Femur (tissue), 1 donor: ENCODE results near the gene RARB.

Experiments used
- DNase-seq: peaks from one replicate; pipeline ENCODE4 v3.0.0-alpha.2; 2017

The RARB gene

DNA sequence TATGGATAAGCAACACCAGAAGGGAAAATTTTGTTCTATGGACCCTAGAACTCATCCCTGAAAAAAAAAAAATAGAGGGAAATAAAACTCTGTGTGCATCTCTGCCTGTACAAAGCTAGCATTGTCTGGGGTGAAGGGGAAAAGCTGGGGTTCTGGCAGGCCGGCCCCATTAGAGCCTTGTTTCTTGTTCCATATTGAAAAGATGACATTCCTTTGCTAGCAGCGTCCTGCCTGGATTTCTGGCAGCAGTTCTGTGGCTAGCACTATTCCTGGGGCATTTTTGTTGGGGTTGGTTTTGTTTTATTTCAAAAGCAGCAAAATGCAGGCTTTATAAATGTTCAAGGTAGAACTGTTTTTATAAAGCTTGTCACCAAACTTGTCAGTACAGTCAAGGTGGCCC, 45.2 kb downstream of the RARB start:
- peak; percentile 39 for DNase-seq

DNA sequence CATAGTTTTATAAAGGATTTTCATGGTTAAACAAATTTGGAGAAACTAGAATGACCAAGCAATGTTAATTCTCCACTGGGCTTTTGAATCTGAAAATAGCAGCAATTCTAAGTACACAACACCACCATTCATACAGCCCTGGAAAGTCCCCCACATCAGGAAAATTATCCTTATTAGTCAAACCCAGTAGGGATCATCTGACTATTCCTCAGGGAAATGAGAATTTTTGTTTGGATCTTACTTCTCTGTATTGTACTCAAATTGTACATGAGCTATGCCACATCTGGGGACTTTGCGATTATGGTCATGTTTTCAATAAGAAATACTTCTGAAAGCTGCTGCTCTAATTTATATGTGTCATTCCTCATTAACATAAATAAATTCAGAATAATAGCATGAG, 46.0 kb downstream of the RARB start:
- DNase-seq: no peak

DNA sequence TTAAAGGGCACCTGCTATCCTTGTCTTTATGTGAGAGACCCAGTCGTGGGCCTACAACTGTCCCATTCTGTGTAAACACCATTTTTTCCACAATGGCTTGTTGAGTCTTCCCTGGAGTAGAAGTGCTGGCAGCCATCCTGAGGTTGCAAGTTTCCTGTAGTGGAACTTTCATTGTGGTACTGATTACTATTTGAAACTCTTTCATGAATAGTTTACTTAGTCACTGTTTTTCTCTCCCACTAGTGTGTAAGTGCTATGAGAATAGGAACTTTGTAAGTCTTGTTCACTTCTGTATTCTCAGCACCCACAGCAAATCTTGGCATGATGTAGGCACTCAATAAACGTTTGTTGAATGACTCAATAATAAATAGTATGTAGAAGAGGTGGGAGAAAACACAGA, 48.6 kb downstream of the RARB start:
- DNase-seq: peak; percentile 41

DNA sequence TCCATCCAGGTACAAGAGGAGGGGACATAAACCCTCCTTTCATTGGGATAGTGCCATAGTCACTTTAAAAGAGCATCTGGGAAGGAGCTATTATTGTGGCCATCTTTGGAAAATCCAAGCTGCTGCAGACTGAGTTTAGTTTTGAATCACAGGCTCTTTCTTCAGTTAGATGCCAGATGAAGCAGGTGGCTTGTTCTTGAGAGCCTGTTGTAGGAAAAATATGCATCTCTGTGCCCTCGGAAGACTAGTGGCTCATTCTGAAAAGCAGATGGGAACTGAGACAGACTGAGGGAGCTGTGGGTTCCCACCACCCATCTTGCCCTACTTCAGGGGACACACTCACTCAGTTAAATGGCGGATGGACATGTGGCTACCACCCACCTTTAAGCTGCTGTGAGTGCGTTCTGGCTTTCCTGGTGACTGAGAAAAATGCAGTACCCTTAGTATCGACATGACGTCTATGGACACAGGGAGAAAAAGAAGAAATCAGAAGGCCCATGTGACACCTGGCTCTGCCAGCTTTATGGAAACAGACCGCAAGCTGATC, 50.2 kb downstream of the RARB start:
- DNase-seq: no peak

DNA sequence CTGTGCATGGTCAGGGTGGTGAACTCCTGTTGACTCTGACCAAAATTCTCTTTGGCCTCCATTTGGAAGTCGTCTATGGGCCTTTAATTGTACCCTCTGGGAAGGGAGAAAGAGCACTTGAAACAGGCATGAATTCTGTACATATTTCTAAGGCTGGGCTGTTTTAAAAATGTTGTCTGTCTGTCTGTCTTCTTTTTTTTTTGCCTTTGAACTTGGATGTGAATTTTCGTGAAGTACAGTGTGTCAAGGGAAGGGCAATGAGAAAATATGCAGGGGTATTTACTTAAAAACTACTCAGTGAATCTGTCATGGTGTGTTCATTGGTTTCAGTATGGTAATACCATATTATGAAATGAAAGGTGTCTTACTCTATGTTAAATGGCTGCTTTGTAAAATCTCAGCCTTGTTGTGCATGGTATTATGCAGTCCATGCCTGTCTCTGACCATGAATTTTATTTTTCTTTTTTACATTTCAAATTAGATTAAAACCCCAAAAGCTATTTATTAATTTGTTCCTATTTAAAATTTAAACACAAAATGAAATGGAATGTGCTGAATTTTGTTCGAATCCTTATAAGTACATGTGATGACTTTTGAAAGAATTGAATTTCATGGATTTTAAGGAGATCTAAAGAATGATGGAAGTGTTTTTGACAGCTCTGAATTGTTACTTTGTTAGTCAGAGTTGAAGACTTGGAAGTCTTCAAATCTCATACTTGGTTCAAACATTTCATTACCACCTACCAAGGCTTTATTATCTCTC, 51.1 kb downstream of the RARB start:
- DNase-seq: no peak

DNA sequence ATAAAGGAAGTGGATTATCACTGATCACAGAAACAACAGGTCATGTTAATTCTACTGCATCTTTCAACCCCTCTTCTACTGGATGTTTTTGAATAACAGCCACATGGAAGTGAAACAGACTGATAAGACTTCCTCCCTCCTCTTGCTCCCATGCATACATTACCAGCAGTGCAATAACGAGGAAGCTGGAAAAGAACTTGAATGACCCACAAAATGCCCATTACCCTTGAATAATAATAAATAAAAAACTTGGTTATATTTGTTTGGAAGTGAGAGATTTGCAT, 51.6 kb downstream of the RARB start:
- DNase-seq: no peak

DNA sequence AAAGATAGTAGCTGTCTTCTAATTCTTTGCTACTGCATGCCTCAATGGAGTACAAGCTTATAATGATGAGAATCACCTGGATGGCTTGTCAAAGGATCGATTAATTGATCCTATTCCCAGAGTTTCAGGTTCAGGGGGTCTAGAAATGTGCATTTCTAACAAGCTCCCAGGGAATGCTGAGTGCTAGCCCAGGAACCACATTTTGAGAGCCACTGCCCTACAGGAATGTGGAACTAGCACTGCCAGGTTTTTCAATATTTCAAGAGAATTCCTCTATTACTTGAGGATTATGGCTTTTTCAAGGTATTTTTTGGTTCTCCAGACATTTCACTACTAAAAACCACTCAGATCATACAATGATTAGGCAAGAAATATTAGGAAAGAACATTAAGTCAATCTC, 52.7 kb downstream of the RARB start:
- no peak for DNase-seq

DNA sequence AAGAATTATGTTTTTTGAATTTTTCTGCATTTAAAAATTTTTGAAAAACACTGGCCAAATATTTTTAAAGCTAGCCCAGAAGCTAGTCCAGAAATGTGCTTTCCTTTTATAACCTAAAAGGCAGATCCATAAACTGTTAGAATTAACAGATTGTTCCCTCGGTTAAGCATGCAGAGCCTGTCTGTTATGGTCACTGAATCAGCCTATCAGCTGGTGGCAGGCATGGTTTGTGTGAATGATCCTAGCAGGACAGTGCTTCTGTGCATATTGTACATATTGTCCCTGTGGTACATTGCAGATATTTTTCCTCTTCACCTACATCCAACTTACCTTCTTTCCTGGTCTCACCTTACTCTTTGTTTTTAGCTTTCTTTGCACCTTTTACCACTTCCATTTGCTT, 53.3 kb downstream of the RARB start:
- no peak for DNase-seq

DNA sequence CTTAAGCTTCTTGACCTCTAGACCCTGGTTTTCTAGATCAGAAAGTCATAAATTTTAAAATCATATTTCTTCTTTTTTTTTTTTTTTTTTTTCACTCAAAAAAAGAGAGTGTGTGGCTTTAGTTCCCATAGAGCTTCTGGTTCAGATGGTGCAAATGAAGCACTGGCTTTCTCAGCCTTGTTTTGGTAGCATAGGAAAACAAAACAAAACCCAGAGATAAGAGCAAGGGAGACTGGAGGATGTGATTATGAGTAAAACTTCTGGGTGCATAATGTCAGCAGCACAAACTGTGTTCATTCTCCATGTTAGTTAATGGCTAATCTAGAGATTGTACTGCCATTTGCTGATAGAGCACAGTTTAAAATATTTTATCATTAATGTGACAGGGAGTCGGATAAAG, 55.4 kb downstream of the RARB start:
- no peak for DNase-seq

DNA sequence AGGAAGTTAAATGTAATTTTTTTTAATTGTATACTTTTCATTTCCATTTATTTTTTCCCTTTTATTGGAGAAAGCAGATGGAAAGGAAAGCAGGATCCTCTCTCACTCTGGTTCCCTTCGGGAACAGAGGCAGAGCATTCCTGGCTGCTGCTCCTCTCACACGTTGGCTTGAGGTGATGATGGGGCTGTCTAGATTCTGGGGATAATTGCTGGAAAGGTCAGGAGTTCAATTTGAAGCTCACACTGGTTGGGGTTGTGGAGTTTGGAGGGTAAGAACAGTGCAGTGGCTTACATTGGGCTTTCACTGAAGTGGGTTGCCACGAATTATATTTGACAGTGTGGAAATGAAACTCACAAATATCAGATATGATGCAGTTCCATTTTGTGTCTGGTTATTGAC, 57.6 kb downstream of the RARB start:
- no peak for DNase-seq

DNA sequence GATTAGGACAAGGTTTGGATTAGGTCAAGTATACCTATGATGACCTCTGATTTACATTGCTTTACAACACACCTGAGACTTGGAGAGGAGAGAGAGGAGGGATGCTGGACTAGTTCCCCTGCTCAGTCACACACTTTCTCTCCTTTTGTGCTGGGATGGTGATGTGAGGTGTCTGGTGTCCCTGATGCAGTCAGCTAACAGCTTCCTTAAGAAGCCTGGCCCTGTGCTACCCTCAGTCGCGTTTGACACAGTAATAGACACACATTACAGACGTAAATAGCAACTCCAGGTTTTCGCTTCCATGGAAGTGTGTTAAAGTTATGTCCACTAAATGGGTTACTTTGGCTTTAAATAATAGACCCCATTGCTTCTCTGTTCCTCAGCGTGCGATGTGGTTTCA, 58.9 kb downstream of the RARB start:
- no peak for DNase-seq

DNA sequence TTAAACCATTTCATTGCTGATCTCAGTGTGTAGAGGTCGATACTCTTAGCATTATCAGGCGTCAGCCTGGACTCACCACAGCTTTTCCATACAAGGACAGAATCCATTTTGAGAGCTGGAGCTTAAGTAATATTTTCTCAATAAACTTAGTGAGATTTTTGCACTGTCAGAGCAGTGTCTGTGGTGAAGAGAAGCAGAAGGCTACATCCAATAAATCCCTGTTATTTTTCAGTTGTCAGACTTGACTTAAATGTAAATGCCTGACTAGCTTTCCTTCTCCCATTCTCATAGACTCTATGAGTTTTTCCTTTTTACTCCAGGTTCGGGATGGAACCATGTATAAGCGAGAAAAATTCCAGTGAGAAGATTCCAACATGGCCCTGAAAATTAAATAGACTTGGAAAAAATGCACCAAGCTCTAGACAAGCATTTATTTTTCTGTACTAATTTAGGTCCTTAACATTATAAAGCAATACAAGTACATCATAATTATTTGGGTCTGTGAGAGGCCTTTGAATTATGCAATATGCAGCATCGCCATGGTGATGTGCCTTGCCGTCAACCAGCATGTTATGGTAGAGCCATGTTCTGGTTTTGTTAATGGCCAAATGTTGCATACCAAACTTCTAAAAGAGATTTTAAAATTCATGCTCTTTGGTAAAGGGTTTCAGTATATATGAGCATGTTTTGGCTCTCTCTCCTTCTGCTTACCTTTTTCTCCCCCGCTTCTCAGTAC, 62.0 kb downstream of the RARB start:
- no peak for DNase-seq

DNA sequence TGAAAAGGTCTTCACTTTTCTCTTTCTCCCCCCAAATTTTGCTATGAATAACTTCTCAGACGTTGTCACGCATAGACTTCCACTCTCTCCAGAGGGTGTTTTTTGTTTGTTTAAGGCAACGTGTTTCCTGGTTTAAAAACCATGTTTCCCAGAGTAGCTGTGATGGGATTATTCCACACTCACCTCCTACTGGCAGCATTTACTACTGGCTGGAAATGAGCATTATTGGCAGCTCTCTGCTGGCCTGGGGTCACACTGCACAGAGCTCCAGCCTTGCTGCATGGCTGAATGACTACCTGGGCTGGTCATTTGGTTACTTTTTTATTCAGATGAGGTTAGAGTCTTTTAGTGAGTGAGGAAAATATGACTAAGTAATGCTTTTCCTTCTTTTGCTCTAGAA, 65.2 kb downstream of the RARB start:
- peak; percentile 52 for DNase-seq

DNA sequence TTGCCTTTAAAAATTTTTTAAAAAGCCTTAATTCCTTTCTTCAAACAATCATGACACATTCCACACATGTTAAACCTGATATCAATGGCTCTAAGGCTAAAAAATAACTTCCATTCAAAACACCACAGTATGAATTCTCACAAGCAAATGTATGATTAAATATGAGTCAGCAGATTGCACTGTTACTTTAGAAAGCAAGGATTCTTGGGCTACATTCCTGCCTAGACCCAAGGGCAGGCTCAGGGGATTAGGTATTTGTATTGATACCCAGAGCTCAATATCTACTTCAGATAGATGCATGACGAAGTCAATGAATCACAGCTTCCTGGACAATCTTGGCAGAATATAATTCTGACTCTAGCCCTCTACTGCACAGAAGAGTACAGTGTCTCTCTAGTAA, 65.7 kb downstream of the RARB start:
- no peak for DNase-seq

DNA sequence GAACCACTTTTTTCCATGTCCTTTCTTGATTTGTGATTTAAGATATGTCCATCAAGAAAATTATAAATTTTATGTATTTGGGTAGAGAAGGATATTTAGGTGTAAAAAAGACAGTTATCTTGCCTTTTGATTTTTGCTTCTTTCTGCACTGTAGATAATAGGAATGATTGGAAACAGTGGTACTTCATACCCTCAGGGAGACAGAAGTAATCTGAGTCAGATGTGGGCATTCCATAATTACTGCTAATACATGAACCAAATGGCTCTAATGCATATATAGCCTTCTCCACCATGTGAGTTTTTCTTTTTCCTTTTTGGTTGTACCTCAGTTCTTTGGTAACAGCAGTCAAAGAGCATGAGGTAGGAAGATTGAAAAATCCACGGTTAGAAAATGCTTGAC, 67.2 kb downstream of the RARB start:
- DNase-seq: no peak

DNA sequence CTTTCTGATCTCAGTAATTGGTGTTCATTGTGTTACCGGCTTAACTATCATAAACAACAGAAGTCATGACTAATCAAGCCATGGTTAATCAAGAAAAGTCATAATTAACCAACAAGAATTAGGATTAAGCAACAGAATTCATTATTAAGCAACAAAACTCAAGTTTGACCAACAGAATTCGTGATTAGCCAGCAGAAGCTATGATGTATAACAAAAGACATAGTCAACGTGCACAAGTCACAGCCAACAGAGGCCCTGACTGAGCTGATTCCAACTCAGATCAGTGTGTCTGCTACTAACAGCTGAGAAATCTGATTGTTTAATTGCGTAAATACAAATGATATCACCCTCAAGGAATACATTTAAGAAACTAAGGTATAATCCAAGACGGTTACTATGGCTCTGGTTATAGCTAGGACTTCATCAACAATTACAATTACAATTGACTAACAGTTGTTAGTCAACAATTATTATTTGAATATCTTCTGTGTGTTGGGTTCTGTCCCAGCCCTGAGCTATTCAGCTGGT, 67.7 kb downstream of the RARB start:
- DNase-seq: no peak

DNA sequence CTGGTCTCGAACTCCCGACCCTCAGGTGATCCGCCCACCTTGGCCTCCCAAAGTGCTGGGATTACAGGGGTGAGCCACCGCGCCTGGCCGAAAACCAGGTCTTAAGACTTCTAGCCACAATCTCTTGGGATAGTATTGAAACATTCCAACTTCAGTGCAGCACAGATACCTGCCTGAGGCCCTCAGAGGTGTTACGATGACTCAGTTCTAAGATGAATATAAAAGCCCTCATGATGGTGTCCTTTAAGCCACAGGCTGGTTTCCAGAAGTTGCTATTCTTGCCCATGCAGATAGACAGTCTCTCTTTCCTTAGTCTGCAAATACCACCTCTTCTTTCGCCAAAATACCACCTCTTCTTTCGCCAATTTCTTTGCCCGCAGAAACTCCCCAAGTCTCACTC, 69.0 kb downstream of the RARB start:
- no peak for DNase-seq

DNA sequence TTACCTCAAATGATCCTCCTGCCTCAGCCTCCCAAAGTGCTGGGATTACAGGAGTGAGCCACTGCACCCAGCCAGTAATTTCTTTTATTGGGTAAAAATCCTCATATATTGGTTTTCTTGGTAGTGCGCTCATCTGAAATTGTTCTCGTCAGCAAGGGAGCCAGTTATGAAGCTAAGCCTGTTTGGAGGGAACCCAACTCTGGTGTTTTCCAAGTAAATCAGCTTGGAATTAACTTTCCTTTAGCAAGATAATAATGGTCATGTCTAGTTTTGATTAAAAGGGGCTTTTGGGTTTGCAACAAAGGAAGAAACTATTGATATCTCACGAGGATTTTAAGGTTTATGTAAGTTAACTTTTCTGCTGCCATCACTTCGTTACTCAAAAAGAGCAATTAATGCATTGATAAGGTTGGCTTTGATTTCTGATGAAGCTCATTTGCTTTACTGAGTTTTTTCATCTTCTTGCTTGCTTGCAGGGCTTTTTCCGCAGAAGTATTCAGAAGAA, 72.7 kb downstream of the RARB start:
- DNase-seq: no peak

DNA sequence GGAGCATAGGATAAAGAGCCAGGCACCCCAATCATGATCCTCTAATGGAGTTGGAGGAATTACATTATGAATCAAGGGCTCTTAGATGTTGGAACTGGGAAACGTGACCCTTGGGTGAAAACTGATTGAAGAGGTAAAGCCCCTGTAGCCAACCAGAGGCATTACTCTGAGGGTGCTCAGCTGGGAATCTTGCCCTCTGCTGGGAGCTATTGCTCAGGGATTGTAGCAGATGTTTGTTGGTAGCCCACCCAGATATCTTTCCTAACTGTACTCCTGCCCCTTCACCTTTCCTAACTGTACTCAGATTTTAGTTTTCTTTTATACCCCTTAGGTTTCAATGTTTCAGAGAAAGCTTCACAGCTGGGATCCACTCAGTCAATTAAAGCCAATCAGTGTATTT, 74.2 kb downstream of the RARB start:
- no peak for DNase-seq

DNA sequence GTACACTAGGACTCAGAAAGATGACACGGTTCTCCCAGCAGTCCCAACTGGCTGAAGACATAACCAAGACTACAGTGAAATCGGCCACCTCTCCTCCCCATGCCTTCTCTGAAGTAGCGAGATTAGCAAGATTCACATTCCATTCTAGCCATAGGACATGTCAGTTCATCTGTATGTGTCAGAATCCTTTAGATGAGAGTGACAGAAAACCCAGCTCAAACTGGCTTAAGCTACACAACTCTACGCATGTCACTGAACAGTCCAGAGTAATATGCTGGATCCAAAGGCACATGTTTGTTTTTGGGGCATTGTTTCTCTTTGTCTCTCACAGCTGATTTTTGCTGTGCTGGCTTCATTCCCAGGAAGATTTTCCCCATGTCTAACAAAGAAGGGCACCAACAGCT, 75.8 kb downstream of the RARB start:
- no peak for DNase-seq

DNA sequence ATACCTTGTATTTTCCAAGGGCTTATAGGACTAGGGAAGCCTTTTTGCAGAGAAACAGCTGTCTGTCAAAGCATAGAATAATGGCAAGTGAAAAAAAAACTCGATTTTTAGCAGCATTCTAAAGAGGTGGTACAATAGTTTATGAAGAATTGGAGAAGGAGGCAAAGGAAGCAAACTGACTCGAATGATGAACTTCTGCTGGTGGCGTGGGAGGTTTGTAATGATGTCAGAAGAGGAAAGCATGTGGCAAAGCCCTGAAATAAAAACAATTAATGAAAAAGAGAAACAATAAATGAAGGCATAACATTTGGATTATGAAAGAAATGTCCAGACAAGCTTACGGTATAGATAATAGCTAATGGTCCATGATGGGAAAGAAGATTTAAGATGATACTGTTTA, 77.5 kb downstream of the RARB start:
- no peak for DNase-seq

DNA sequence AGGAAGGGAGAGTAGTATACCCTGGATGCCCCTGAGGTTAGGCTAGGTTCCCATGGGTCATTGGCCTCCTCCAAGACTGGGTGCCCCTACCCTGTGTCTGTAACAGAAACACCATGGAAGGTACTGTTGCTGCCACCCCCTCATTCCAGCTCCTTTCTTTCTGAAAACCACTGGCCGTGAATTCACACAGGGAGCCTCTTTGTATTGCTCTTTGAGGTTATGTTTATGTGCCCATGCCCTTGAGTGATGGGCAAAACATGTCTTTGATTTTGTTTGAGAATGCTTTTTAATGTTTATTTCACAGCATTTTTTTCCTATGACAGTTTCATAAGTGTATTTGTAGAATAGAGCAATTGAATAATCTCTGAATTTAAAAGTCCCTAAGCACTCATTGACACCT, 79.7 kb downstream of the RARB start:
- no peak for DNase-seq

DNA sequence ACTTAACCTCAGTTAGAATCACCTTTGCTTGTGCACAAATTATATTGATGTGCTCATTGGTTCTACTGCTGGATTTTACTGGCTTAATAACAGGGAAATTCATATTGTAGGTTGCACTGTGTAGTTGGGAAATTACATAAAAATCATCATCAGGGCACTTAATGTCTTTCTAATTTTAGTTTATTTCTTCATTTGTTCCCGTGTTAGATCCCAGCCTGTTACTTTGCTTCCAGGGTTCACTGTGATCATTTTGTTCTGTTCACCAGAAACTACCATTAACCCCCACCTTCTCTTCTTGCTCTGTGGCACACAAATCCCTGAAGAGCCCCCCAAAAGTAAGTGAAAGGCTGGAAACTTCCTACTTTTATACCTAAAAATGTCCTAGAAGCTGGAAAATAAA, 80.4 kb downstream of the RARB start:
- DNase-seq: no peak

DNA sequence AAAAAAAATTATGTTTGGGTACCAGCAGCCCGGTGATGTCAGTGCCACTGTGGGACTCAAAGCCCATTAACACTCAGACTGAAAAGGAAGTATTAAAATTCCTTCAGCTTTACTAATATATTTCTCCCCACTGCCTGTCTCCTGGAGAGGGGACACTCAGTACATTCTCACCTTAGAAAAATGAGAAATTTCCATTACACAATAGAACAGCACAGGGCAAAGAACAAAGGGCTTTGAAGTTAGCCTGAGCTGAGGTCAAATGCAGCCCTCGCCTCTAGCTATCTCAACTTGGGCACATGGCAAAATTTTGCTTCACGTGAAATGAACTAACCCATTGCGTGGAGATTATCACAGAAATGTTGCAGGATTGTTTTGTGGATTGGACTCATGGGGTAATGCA, 80.8 kb downstream of the RARB start:
- DNase-seq: no peak
